ENCODE measurements around the gene GRAMD2A. TPM values are rescaled to one million over a fixed set of nuclear protein-coding genes. Genes with fewer than 3 reads are reported as not detected.

Gene GRAMD2A
- total RNA-seq, 1 donor from 2014 or later, result 2.6 TPM

GRCh38 chr15:72176743-72177142 is 20.8 kb downstream of the GRAMD2A start:
- no peak overlapping the region for H3K4me3 Mint-ChIP-seq
- H3K36me3 Mint-ChIP-seq, result no peaks in the 10 kb centered on the region
- no peak overlapping the region for H3K27ac Mint-ChIP-seq
- H3K9me3 Mint-ChIP-seq, result no peaks in the 10 kb centered on the region
- no peak for DNase-seq (ENCODE audit: low spot score in 2 of 2, unreplicated experiment in 2 of 2)
- H3K27me3 Mint-ChIP-seq (ENCODE audit: low read depth), result no peaks in the 10 kb centered on the region
- peaks cover 7% of the 10 kb centered on the region for H3K4me1 Mint-ChIP-seq
- no peak for TF ChIP-seq CTCF (IDR thresholded peaks at IDR 0.05; ENCODE audit: unreplicated experiment)

DNA sequence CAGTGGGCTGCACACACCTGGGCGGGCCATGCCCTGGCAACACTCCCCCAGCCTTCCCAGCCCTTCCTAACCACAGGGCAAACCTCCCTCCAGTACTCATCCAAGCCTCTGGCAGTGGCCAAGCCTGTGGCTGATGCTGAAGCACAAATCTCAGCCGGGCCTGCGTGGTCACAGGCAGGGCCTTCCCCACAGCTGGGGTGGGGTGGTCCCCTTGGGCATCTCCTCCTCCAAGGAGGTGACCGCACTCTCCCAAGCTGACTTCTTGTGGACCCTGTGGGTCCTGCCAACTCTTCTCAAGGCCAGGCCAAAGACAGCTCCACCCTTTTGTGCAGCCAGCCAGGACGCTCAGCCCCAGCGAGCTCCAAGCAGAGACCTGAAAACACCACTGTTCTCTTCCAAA is 21.4 kb downstream of the GRAMD2A start:
- H3K4me1 Mint-ChIP-seq, result peaks cover 7% of the 10 kb centered on the region
- no peak for DNase-seq (ENCODE audit: low spot score in 2 of 2, unreplicated experiment in 2 of 2)
- no peaks in the 10 kb centered on the region for H3K36me3 Mint-ChIP-seq
- no peaks in the 10 kb centered on the region for H3K27me3 Mint-ChIP-seq (ENCODE audit: low read depth)
- no peak overlapping the region for H3K4me3 Mint-ChIP-seq
- no peak for TF ChIP-seq CTCF (IDR thresholded peaks at IDR 0.05; ENCODE audit: unreplicated experiment)
- no peaks in the 10 kb centered on the region for H3K9me3 Mint-ChIP-seq
- H3K27ac Mint-ChIP-seq, result no peak overlapping the region

- Mint-ChIP-seq H3K27me3 (ENCODE audit: low read depth) (no peaks in the 10 kb centered on the region), H3K36me3 (no peaks in the 10 kb centered on the region), H3K27ac (no peak overlapping the region), H3K9me3 (no peaks in the 10 kb centered on the region), H3K4me1 (peaks cover 13% of the 10 kb centered on the region), H3K4me3 (no peak overlapping the region)
- no peak for TF ChIP-seq CTCF (IDR thresholded peaks at IDR 0.05; ENCODE audit: unreplicated experiment)
- DNase-seq (ENCODE audit: low spot score in 2 of 2, unreplicated experiment in 2 of 2), result no peak
These were observed 22.2 kb downstream of the GRAMD2A start for GRCh38 chr15:72175186-72176044.

DNA sequence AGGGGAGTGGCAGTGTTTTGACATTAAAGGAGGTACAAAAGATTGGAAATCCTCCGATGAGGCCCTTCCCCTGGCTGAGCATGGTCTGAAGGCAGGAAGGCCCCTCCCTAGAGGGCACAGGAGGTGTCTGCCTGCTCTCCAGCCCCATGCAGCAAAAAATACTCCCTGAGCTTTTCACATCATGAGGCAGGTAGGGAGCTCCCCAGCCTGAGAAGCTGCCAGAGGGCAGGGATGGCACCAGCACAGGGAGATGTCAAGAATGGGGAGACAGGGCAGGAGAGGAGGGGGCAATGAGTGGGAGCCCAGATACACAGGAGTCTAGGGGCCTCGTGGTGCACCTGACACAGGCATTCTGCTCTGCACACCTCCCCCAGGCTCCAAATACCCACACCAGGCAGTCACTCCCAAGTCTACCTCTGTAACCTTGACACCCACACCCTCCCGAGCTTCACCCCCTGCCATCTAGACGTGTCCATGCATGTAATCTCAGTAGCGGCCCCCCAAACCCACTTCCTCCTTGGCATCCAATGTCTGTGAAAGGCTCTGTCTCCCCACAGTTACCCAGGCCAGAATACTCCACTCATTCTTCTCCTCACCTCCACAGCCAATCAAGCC is 22.9 kb downstream of the GRAMD2A start:
- H3K36me3 Mint-ChIP-seq, result no peaks in the 10 kb centered on the region
- H3K27me3 Mint-ChIP-seq (ENCODE audit: low read depth), result no peaks in the 10 kb centered on the region
- peaks cover 21% of the 10 kb centered on the region for H3K4me1 Mint-ChIP-seq
- DNase-seq (ENCODE audit: low spot score in 2 of 2, unreplicated experiment in 2 of 2), result no peak
- no peak overlapping the region for H3K4me3 Mint-ChIP-seq
- no peak overlapping the region for H3K27ac Mint-ChIP-seq
- TF ChIP-seq CTCF (IDR thresholded peaks at IDR 0.05; ENCODE audit: unreplicated experiment), result no peak
- H3K9me3 Mint-ChIP-seq, result no peaks in the 10 kb centered on the region

- H3K4me1 Mint-ChIP-seq, result peaks cover 25% of the 10 kb centered on the region
- TF ChIP-seq CTCF (IDR thresholded peaks at IDR 0.05; ENCODE audit: unreplicated experiment), result no peak
These were observed 23.6 kb downstream of the GRAMD2A start for GRCh38 chr15:72173864-72174550.

More at GRCh38 chr15:72173864-72174550, 23.6 kb downstream of the GRAMD2A start:
- H3K4me3 Mint-ChIP-seq, result no peak overlapping the region
- no peaks in the 10 kb centered on the region for H3K9me3 Mint-ChIP-seq
- no peaks in the 10 kb centered on the region for H3K36me3 Mint-ChIP-seq
- H3K27ac Mint-ChIP-seq, result no peak overlapping the region
- no peak for DNase-seq (ENCODE audit: low spot score in 2 of 2, unreplicated experiment in 2 of 2)
- H3K27me3 Mint-ChIP-seq (ENCODE audit: low read depth), result no peaks in the 10 kb centered on the region
